Astrocyte of the spinal cord (primary cell): ENCODE results near the gene DNAAF5.
"Not testable (repeated sequence)": the region's sequence is repeated elsewhere in the genome, so short reads cannot be mapped to it uniquely, and the experiment has no call there.

Source experiments
- DNase-seq: peaks from one replicate; pipeline ENCODE4 v3.0.0; 2011; ENCODE audit warnings: low read depth, low spot score
- H3K4me3 ChIP-seq: 2 replicates; pipeline ENCODE4 v1.5.1; 2011; ENCODE audit warnings: low read depth, mild to moderate bottlenecking, low read length, moderate library complexity
- CTCF ChIP-seq: IDR thresholded peaks from 2 replicates; pipeline ENCODE4 v1.5.1; 2012; ENCODE audit warnings: low read depth, mild to moderate bottlenecking, low read length, inconsistent platforms
- in situ Hi-C: cut with HindIII; loops from 2 replicates; pipeline ENCODE4 v1.10.0; 2017; ENCODE audit warnings: low sequenced_read_pairs

The DNAAF5 gene

GRCh38 chr7:798921-799470, 72.5 kb downstream of the DNAAF5 start:
- no peak overlapping the region for H3K4me3 ChIP-seq
- no peak for DNase-seq
- in situ Hi-C loops: no loop called here
- TF ChIP-seq CTCF: no peak

- TF ChIP-seq CTCF: no peak
- in situ Hi-C loops: no loop called here
- no peak for DNase-seq
- no peak overlapping the region for H3K4me3 ChIP-seq
Observed at GRCh38 chr7:800692-801091, 74.2 kb downstream of the DNAAF5 start.

GRCh38 chr7:801351-801750, 74.9 kb downstream of the DNAAF5 start:
- DNase-seq, H3K4me3 ChIP-seq, in situ Hi-C loops: not testable (repeated sequence)

- in situ Hi-C loops: no loop called here
- no peak overlapping the region for H3K4me3 ChIP-seq
- DNase-seq: no peak
- TF ChIP-seq CTCF: no peak
Observed at GRCh38 chr7:801940-802381, 75.5 kb downstream of the DNAAF5 start.

GRCh38 chr7:802500-803242, 76.2 kb downstream of the DNAAF5 start:
- in situ Hi-C loops: no loop called here
- no peak overlapping the region for H3K4me3 ChIP-seq
- DNase-seq: no peak
- no peak for TF ChIP-seq CTCF

GRCh38 chr7:803243-803635, 76.7 kb downstream of the DNAAF5 start:
- TF ChIP-seq CTCF: no peak
- H3K4me3 ChIP-seq: no peak overlapping the region
- DNase-seq: no peak
- in situ Hi-C loops: no loop called here

GRCh38 chr7:803796-804195, 77.3 kb downstream of the DNAAF5 start:
- DNase-seq, H3K4me3 ChIP-seq, in situ Hi-C loops: not testable (repeated sequence)

GRCh38 chr7:805261-805660, 78.8 kb downstream of the DNAAF5 start:
- DNase-seq: no peak
- no peak overlapping the region for H3K4me3 ChIP-seq
- in situ Hi-C loops: no loop called here
- no peak for TF ChIP-seq CTCF
